NOMO-1 treated with dmso at 0.1 percent for 144 hours (cell line): ENCODE results near the gene DBNL.
A peak's percentile ranks its signal among the peaks of the same experiment; 100 is the strongest.

Experiments used
- DNase-seq: peaks from one replicate; lab custom pipeline; 2025; ENCODE audit not compliant: unreplicated experiment; lab: John Stamatoyannopoulos, UW

DBNL gene

DNA sequence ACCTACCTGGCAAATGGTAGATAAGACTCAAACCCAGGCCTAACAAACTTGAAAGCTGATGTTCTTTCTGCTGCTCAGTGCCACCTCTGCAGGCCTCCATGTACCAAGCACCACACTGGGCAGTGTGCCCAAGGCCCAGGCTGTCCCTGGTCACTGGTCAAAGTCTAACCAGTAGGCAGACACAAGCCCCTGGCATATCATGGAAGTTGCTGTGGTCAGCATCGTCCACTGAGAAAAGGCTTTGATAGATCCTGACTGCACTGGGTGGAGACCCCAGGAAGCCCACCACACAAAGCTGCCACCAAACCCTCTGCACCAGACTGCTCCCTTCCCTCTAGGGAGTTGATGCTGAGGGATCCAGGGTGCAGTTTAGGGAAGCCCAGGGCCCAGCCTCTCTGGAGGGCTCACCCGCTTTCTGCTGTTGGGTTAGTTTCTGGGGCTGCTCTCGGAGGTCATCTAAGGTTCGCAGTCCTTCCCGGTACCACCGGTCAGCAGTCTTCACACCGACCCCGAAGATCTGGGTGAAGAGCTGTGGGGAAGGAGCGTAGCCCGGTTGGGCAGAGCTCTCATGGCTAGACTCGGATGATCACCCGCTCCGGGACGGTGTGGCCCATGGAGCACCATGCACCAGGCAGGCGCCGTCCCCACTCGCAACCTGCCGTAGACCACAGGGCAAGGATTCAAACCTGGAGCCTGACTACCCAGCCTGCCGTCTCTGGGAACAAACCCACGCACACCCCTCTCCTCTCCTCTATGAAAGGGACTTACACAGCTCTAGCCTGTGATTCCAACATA is 31.8 kb downstream of the DBNL start:
- DNase-seq = no peak

DNA sequence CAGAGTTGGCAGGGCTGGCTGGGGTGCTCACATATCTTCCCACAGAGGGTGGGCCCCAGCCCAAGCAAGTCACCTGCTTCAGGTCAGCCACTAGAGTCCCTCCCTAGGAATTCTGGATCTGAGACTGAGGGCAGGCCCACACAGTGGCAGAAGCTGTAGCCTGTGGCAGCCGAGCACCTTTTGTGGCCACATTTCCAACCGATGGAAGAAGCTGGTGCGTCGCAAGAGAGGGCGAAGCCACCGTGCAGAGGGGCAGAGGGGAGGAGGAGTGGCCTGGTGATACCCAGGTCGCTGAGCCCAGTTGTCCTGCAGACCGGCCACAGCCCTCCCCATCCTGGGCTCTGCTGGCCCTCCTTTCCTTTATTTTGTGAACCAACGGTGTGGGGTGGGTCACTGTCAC is 32.6 kb downstream of the DBNL start:
- no peak for DNase-seq

DNA sequence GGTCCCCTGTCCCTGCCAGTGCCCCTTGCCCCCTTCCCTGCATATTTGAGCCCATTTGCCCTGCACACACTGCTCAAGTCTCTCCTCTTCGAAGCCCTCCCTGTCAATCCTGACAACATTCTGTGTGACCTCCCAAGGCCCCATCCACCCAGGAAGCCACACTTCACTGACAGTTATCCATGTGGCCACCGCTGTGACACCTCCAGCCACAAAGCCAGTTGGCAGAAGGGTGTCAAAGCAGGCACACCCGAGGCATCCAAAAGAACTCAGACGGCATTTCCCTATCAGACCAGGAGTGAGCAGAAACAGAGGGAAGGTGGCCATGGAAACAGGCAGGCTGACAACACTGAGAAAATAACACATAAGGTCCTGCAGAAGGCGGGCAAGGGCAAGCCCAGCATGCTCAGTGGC is 33.2 kb downstream of the DBNL start:
- DNase-seq = no peak

DNA sequence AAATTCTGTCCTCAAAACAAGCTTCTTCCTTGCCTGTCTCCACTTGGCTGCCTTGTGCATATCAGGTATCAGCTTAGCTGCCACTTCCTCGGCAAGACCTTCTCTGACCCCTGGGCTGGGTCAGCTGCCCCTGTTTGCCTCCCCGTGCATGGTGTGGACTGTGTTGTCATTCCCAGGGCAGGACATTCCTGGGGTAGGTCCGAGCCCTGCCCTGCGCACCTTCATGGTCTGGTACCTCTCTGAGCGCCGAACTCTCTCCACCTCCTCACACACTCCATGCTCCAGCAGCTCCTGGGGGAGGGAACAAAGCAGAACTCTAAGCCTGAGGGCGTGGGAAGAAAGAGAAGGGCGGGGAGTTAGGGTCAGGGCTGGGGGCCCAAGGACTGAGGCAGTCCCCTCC is 34.0 kb downstream of the DBNL start:
- DNase-seq = no peak

DNA sequence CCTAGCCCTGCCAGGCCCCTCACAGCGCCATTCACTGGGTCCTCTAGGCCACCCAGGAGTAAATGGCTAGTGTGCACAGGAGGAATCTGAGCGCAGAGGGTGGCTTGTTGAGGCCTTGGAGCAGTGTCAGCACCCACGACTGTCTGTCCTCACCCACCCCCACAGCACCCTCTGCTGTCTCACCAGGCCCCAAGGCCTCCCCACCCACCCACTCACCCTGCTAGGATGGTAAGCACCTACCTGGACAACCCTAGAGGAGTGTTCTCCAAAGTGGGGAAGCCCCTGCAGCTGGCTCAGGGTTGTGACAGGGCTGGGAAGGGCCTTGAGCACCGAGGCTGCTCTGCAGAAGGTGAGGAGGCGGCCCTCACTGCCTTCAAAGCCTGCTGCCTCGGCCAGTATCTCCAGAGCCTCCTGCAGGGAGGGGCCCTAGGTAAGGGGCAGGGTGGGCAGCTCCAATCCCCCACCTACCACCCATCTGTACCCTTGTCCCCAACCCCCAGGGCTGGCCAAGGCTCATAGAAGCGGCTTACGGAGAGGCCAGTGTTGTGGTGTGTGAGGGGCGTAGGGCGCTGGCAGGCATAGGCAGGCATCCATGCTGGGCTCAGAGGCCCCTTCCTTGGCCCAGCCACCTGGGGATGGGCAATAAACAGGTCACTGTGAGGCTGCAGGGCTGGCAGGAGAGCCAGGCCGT is 35.0 kb downstream of the DBNL start:
- DNase-seq = no peak

DNA sequence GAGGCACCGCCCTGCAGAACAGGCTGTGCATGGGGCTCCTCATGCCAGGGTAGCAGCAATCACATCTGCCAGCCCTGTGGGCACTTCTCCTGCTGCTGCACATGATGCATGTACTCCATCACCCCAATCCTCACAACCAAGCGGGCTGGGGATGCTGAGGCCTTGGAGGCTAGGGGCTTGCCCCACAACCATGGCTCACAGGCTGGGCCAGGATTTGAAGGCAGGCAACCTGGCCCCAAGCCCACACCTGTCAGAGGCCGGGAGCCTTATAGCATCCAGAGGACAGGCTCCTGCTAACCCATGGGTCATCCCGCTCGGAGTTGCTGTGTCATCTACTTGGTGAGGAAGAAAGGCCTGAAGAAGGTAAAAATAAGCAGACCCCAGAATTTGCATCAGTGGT is 35.6 kb downstream of the DBNL start:
- DNase-seq = no peak

DNA sequence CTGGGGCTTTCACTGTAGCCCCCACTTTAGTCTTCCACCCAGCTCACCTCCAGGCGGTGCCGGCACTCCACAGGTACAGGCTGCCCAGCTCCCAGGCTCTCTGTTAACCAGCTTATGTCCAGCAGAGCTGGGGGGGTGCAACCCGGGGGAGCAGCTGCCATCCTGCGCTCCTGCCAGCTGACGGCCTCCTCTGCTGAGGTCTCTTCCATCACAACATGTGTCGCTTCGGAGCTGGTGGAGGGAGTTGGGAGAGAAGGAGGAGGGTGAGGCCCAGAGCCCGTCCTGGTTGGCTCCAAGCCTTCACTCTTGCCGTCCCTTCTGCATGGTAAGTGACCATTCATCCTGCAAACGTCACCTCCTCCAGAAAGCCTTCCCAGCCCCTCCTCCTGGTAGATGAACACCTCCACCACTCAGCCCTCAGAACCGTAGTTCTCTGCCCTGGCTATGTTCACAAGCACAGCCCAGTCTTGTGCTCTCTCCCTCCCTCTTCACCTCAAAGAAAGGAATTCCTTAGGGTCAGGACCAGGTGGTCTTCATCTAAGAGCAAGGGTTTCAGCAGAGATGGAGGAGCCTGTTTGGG is 36.3 kb downstream of the DBNL start:
- no peak for DNase-seq

DNA sequence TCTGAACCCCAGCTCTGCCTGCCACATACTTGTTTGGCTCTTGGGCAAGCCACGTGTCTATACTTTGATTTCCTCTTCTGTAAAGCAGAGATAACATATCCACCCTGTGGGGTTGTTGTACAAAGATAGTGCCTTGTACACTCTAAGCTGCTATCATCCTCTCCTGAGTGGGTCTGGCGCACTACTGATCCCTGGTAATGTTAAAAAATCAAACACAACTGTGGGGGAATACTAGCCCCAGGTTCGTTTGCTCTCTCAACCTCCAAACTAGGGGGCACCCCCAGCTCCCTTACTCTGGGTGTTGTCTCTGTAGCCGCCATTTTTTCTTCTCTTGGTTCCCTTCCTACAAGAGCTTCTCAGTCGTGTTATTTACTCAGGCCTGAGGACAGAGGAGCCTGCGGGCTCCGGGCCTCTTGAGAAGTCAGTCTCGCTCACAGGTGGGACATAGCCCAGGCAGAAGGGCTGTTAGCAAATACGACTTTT is 36.8 kb downstream of the DBNL start:
- no peak for DNase-seq

DNA sequence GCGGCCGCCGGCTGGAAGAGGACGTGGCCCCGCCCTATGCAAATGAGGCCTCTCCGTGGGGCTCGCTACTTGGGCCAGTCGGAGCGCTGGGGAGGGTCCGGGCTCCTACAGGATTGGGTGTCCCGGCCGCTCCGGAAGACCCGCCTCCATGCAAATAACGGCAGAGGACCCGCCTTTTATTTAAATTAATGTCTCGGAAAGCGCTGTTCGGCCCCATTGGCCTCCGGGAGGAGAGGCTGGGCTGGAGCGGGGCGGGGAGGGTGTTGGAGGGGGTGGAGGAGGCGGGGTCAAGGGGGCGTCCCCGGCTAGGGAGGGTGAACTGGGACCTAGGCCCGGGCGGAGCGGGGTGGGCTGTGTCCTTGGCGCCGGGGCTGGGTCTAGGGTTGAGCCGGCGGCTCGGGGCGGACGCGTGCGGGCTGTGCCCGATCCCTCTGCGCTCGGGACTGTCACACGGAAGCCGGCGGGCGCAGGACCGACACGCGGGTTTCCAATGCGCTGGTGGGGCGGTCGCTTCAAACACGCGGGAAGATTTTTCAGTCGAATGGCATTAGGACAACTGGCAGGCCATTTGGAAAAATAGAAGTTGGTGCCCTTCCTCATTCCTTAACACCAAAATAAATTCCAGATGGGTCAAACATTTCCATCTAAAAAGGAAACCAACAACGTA is 38.2 kb downstream of the DBNL start:
- peak; percentile 99 for DNase-seq

DNA sequence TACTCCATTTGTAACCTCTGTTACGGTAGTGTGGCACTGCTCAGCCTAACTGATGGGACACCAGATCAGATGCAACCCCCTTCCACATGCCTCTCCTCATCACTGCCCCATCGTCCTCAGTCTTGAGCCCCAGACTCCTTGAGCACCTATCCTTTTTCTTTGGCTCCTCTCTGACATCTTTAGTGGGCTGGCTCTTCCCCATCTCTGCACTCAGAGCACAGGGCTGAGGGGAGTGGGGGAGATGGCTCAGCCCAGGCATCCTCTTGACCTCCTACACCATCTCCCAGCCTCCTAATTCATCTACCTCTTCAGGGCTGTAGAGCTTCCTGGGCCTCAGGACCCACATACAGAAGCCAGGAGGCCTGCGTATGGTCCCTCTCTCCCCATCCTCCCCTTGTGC is 39.3 kb downstream of the DBNL start:
- no peak for DNase-seq

DNA sequence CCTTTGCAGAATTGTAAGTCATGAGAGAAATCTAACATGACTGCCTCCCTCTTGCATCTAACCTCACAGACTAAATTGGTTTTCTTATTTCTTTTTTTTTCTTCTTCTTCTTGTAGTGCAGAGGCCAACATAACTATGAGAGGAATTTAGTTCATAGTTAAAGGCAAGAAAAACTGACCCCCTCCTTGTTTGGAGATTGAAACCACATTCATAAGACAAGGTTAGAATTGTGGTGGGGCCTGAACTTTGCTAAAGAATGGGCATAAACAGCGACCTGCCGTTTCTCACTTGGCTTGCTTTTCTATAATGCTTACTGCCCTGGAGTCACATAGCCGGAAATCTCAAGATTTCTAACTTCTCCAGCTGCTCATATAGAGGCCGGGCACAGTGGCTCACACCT is 40.2 kb downstream of the DBNL start:
- no peak for DNase-seq

DNA sequence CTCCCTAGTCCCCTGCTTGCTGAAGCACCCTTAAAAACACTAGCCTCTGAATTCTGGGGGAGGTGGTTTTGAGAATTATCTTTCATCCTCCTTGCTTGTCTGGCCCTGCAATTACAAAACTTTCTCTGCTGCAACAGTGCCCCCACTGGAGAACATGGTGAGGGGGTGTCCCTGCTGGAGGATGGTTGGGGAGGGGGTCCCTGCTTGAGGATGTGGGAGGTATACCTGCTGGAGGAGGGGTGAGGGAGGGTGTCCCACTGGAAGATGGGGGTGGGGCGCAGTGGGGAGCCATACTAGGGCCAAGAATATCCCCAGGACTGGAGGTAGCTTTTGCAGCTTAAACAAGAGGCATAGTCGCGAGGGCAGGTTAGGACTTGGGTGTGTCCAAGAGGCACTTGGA is 41.0 kb downstream of the DBNL start:
- DNase-seq = no peak

DNA sequence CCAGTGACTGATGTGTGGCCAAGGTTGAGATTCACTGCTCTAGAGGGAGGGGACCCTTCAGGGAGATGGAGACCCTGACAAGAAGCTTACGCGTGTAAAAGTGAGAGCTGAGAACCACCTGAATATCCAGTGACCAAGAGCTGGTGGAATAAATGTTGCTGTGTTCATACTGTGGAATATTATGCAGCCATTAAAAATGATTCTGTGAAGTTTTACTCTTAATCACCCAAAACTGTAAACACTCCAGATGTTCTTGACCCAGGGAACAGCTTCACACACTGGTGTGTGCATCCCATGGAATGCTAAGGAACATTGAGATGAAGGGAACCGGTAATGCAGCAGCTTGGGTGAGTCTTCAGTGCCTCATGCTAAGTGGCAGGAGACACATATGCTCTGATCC is 42.1 kb downstream of the DBNL start:
- DNase-seq = no peak

DNA sequence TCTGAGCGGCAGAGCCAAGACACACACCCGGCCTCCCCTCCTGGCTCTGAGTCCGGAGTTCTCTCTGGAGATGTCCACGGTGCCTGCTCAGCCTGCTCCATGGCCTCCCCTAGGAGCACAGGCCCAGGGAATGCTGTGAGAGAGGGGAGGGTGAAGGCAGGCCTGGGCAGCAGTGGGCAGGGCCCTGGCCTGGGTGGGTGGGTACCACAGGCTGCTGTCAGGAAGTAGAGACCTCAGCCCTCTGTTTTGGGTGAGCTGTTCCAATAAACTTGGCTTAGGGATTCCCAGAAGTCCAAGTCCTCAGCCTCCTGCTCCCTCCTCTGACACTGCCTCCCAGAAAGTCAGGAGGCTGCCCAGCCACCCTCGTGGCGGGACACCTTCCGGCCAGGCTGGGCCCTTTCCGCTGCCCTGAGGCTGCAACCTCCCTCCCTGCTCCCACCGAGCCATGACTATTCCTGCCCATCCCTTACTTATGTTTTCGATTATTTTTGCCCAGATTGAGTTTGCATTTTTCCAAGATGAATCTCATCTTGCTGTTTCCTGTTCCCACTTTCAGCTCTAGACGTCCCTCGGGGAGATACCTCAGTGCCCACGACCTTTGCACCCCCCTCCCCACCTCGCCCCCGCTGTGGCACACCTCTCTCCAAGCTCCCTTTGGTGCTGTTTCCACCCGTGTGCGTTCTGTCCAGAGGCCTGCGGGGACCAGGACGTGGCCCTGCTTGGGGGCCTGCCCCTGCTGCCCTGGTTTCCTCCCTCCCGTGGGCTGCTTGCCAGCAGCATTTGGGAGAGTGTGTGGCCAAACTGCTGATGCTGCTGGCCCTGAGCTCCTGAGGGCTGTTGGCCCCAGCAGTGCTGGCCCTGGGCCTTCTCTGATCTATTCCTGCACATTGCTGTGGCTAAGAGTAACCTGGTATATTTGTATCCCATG is 43.7 kb downstream of the DBNL start:
- no peak for DNase-seq

DNA sequence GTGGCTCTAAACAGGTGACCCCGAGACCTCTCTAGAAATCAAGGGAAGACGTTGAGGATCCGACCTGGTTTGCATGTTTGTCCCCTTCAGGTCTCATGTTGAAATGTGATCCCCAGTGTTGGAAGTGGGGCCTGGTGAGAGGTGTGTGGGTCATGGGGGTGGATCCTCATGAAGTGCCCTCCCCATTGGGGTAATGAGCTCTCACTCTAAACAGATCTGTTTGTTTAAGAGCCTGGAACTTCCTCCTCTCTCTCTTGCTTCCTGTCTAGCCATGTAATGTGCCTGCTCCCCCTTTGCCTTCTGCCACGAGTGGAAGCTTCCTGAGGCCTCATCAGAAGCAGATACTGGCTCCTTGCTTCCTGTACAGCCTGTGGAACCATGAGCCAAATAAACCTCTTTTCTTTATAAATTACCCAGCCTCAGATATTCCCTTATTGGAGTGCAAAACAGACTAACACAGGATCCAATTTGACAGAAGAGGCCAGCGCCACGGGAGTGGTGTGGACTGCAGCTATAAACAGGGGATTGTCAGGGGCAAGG is 48.7 kb downstream of the DBNL start:
- no peak for DNase-seq

DNA sequence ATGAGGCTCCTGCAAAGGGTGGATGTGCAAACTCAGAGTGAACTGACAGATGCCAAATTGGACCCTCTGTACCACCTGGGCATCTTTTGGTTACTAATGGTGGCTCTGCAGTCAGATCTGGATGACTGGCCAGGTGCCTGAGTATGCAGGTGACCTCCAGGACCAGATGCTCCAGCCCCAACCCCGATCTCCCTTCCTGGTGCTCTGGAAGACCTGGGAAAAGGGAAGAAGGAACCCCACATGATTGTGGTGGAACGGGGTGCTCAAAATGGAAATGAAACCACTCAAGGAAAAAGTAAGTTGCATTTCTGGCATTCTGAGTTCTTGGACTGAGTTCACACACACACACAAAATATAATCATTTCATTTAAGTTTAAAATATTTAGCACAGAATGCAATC is 49.9 kb downstream of the DBNL start:
- no peak for DNase-seq

DNA sequence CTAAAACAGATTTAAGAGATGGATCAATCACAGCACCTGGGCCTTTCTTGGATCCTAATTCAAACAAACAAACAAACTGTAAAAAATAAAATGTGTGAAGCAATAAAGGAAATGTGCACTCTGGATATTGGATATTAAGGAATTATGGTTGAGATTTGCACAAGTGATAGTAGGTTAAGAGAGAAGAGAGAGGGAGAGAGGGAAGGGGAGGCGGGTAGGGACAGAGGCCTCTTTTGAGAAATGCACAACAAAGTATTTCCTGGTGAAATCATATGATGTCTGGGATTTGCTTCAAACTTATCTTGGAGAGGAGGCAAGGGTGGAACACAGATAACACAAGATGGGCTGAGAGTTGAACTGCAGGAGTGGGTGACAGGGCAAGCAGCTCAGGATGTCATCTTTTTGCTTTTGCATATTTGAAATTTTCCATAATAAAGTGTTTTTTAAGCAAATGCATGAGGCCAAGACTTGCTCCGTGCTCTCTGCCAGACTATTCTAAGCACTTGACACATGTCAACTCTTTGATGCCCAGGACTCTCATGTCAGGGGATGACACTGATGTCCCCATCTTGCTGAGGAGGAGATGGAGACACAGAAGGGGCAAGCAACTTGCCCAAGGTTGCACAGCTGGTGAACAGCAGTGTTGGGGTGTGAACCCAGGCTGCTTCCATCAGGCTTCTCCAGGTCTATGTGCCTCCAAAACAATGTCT is 50.5 kb downstream of the DBNL start:
- no peak for DNase-seq

DNA sequence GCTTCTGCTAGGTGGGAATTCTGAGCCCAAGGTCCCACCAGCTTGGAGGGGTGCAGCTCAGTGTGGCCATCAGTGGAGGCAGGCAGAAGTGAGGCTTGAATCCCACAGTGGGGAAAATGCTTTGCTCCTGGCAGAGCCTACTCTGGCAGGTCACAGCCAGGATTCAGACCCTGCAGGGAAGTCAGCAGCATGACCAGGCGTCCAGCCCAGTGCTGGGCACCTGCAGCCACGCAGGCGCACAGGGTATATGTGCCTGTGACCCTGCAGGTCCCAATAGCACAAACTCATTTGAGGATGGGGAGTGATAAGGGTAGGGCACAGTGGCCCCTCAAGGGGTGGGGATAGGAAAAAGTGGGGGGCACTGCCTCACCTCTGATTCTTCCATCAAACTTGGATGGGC is 51.3 kb downstream of the DBNL start:
- no peak for DNase-seq

DNA sequence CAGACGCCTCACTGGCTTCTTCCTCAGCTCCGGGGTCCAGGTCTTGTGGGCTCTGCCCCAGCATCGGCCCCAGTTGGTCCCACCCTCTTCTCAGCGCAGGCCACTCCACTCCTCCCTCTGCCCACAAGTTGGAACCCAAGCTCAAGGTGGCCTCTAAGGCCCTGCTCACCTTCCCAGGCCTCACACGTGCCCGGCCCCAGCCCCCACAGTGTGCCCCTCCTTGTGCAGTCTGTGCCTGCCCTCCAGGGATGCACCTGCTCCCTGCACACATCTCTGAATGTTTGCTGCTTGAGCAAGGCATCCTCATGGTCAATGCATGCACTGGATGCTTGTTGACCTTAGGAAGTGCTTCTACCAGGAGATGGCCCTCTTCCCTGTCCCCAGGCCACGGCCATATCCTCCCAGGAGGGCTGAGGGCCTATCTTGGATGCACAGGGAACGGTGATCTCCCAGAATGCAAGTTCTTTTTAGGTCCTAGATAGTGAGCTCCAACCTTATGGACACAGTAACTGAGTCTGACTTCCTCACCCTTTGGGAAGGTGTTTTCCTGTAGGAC is 51.9 kb downstream of the DBNL start:
- no peak for DNase-seq
